Fibroblast of lung (primary cell): Measurements from ENCODE around the gene TMEM161A. TPM values are rescaled to one million over a fixed set of nuclear protein-coding genes. Genes with fewer than 3 reads are reported as not detected.
"Not testable (repeated sequence)": the region's sequence is repeated elsewhere in the genome, so short reads cannot be mapped to it uniquely, and the experiment has no call there.

Source experiments
- DNase-seq, 2 donors: peaks; one replicate each; pipeline versions ENCODE4 v3.0.0 to v3.0.0-alpha.2; 2010; ENCODE audit warnings: low read depth in 2 of 2
- H2AFZ ChIP-seq: 2 replicates; pipeline ENCODE4 v1.5.1; 2012; ENCODE audit warnings: low read length, control low read depth, inconsistent platforms
- H3K27ac ChIP-seq: 2 replicates; pipeline ENCODE4 v1.5.1; 2011; ENCODE audit warnings: low read length, control low read depth; ENCODE audit not compliant: insufficient read depth
- H3K27me3 ChIP-seq: 2 replicates; pipeline ENCODE4 v1.5.1; 2011; ENCODE audit warnings: mild to moderate bottlenecking, low read length; ENCODE audit not compliant: control insufficient read depth, insufficient read depth
- H3K36me3 ChIP-seq: 2 replicates; pipeline ENCODE4 v1.5.1; 2011; ENCODE audit warnings: low read length; ENCODE audit not compliant: control insufficient read depth, insufficient read depth
- H3K4me1 ChIP-seq: 2 replicates; pipeline ENCODE4 v1.5.1; 2011; ENCODE audit warnings: low read length; ENCODE audit not compliant: control insufficient read depth, insufficient read depth; ENCODE audit errors: extremely low read depth
- H3K4me2 ChIP-seq: 2 replicates; pipeline ENCODE4 v1.5.1; 2011; ENCODE audit warnings: low read length, control low read depth; ENCODE audit not compliant: insufficient read depth; ENCODE audit errors: extremely low read depth
- H3K4me3 ChIP-seq, 4 experiments: fragments of 200-600 bp in 1 of 4; sonication (generic) in 1 of 4; replicated peaks in 1 of 4; 2 replicates each; pipeline ENCODE4 v1.5.1; 2011 to 2016; ENCODE audit warnings: low read length in 4 of 4, low read depth in 3 of 4, mild to moderate bottlenecking in 3 of 4, control low read depth in 2 of 4, inconsistent platforms in 1 of 4, mixed read lengths in 1 of 4; ENCODE audit not compliant: insufficient read depth in 1 of 4; ENCODE audit errors: control extremely low read depth in 1 of 4
- H3K79me2 ChIP-seq: 2 replicates; pipeline ENCODE4 v1.5.1; 2012; ENCODE audit warnings: mild to moderate bottlenecking, low read length, inconsistent platforms; ENCODE audit not compliant: control insufficient read depth, insufficient read depth
- H3K9ac ChIP-seq: 2 replicates; pipeline ENCODE4 v1.5.1; 2011; ENCODE audit warnings: mild to moderate bottlenecking, low read length, control low read depth; ENCODE audit not compliant: insufficient read depth
- H3K9me3 ChIP-seq: 2 replicates; pipeline ENCODE4 v1.5.1; 2012; ENCODE audit warnings: low read depth, low read length; ENCODE audit not compliant: control insufficient read depth, insufficient read depth
- H4K20me1 ChIP-seq: 2 replicates; pipeline ENCODE4 v1.5.1; 2011; ENCODE audit warnings: low read length; ENCODE audit not compliant: control insufficient read depth, insufficient read depth; ENCODE audit errors: extremely low read depth
- CTCF ChIP-seq, 2 donors: IDR thresholded peaks in 1 of 2; conservative IDR thresholded peaks in 1 of 2; 1 replicate in 1 of 2; 2 replicates in 1 of 2; pipeline ENCODE4 v1.5.1; 2011 to 2012; ENCODE audit warnings: low read length in 2 of 2, control low read depth in 1 of 2, inconsistent platforms in 1 of 2, low read depth in 1 of 2, mild to moderate bottlenecking in 1 of 2
- EZH2 ChIP-seq: IDR thresholded peaks from 2 replicates; pipeline ENCODE4 v1.5.1; 2012; ENCODE audit warnings: low read length, control low read depth, mild to moderate bottlenecking; ENCODE audit errors: missing control alignments
- polyA plus RNA-seq, 2 donors: library from polyadenylated mRNA; depleted of rRNA in 1 of 2; stranded (reverse) in 1 of 2; unstranded in 1 of 2; fragments of >200 nt; gene quantifications; 2 replicates each; pipeline ENCODE4 v1.2.1, GENCODE V29; 2011 to 2012; ENCODE audit warnings: missing spikeins in 1 of 2
- total RNA-seq: library from RNA; depleted of rRNA; stranded (reverse); fragments of >200 nt; gene quantifications from 2 replicates; pipeline ENCODE4 v1.2.1, GENCODE V29; 2014

Gene TMEM161A
- total and polyA plus RNA-seq, 2 donors (not counting 1 experiment from before 2014, with no cell fraction given): 9.4 to 23.8 TPM

GRCh38 chr19:19139876-19140229 is 1.6 kb upstream of the TMEM161A start:
- TF ChIP-seq CTCF (conservative IDR thresholded peaks at IDR 0.05 in 1 of 2, IDR thresholded peaks at IDR 0.05 in 1 of 2; ENCODE audit: low read depth in 1 of 2, low read length in 2 of 2) (no peak), EZH2 (no peak)
- Histone ChIP-seq H3K9ac (no peak overlapping the region), H3K9me3 (no peaks in the 10 kb centered on the region), H3K27ac (no peak overlapping the region), H3K79me2 (no peaks in the 10 kb centered on the region), H4K20me1 (no peaks in the 10 kb centered on the region), H3K36me3 (no peaks in the 10 kb centered on the region), H3K27me3 (no peaks in the 10 kb centered on the region), H2AFZ (no peak overlapping the region), H3K4me3 (no peak overlapping the region), H3K4me1 (peaks cover 2% of the 10 kb centered on the region), H3K4me2 (no peak overlapping the region)
- no peak for DNase-seq

- Histone ChIP-seq H3K27me3 (no peaks in the 10 kb centered on the region), H3K36me3 (no peaks in the 10 kb centered on the region), H3K9ac (peak overlapping the region; percentile 62), H3K4me1 (peaks cover 2% of the 10 kb centered on the region), H4K20me1 (no peaks in the 10 kb centered on the region), H3K4me2 (peak overlapping the region; percentile 95), H3K27ac (peak overlapping the region; percentile 65), H3K79me2 (no peaks in the 10 kb centered on the region), H2AFZ (peak overlapping the region; percentile 80), H3K9me3 (no peaks in the 10 kb centered on the region), H3K4me3 (peak overlapping the region; percentile 54 to 89 (median 60))
- no peak for DNase-seq
- TF ChIP-seq EZH2: no peak
- no peak for TF ChIP-seq CTCF (conservative IDR thresholded peaks at IDR 0.05 in 1 of 2, IDR thresholded peaks at IDR 0.05 in 1 of 2; ENCODE audit: low read depth in 1 of 2, low read length in 2 of 2)
Measured at GRCh38 chr19:19137556-19138108, 646 bp downstream of the TMEM161A start.

GRCh38 chr19:19135713-19136112 is 2.6 kb downstream of the TMEM161A start:
- H3K4me2 ChIP-seq, H3K36me3 ChIP-seq, H3K4me3 ChIP-seq, H3K9me3 ChIP-seq, DNase-seq, H3K9ac ChIP-seq, H2AFZ ChIP-seq, H3K27me3 ChIP-seq, H3K27ac ChIP-seq, H3K4me1 ChIP-seq, H4K20me1 ChIP-seq, H3K79me2 ChIP-seq: not testable (repeated sequence)
